ENCODE results near the gene SH3TC1.

DNA sequence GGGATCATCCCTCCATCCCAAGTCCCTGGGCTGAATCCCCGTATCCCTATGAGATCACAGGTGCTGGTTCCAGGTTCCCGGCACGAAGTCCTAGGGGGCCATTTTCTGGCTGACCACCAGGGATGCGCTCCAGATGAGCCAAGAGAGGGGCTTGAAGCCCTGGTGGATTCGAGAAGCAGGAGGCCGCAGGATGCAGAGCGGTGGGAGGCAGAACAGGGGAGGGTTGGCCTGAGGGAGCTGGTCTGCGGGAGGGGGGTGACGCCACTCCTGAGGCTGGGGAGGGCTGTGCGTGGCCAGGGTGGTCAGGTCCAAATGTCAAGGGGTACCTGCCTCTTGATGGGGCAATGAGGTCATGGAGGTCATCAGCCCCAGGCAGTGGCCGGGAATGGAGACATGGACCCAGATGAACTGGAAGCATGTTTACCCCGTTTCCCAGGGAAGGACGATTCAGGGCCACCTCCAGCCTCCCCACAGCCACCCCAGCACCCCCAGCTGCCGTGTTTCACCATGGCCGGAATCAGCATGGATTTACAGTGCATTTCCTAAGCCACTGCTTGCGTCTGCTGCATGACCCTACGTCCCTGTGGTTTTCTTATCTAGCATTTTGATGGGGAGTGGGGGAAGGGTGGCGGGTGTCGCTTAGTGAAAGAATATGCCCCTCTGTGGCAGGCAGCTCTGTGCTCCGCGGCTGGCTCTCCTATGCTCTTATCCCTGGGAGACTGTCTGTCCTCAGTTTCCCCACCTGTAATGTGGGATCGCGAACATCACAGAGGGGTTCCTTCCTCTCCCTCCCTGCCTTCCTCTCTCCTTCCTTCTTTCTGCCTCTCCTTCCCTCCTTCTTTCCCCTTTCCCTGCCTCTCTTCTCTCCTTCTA, 53.4 kb downstream of the SH3TC1 start:
- TF ChIP-seq, protein P1, sequence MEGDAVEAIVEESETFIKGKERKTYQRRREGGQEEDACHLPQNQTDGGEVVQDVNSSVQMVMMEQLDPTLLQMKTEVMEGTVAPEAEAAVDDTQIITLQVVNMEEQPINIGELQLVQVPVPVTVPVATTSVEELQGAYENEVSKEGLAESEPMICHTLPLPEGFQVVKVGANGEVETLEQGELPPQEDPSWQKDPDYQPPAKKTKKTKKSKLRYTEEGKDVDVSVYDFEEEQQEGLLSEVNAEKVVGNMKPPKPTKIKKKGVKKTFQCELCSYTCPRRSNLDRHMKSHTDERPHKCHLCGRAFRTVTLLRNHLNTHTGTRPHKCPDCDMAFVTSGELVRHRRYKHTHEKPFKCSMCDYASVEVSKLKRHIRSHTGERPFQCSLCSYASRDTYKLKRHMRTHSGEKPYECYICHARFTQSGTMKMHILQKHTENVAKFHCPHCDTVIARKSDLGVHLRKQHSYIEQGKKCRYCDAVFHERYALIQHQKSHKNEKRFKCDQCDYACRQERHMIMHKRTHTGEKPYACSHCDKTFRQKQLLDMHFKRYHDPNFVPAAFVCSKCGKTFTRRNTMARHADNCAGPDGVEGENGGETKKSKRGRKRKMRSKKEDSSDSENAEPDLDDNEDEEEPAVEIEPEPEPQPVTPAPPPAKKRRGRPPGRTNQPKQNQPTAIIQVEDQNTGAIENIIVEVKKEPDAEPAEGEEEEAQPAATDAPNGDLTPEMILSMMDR (conservative IDR thresholded peaks at IDR 0.05): no peak
- TF ChIP-seq ZFX (IDR thresholded peaks at IDR 0.05): no peak

Measured in C4-2B (cell line).